Epithelial cell of esophagus (primary cell): Measurements from ENCODE around the gene OST4.
A peak's percentile ranks its signal among the peaks of the same experiment; 100 is the strongest.

Experiments used
- DNase-seq: peaks from one replicate; pipeline ENCODE4 v3.0.0; 2010; ENCODE audit warnings: low read depth
- H3K4me3 ChIP-seq: 2 replicates; pipeline ENCODE4 v1.5.1; 2011; ENCODE audit warnings: mild to moderate bottlenecking, low read length, control low read depth
- TF ChIP-seq, protein P1 (sequence below): IDR thresholded peaks from 2 replicates; pipeline ENCODE4 v1.5.1; 2011; ENCODE audit warnings: low read depth, mild to moderate bottlenecking, low read length, control low read depth, inconsistent platforms; ENCODE audit not compliant: insufficient read depth; ENCODE audit errors: missing control alignments

Gene OST4

DNA sequence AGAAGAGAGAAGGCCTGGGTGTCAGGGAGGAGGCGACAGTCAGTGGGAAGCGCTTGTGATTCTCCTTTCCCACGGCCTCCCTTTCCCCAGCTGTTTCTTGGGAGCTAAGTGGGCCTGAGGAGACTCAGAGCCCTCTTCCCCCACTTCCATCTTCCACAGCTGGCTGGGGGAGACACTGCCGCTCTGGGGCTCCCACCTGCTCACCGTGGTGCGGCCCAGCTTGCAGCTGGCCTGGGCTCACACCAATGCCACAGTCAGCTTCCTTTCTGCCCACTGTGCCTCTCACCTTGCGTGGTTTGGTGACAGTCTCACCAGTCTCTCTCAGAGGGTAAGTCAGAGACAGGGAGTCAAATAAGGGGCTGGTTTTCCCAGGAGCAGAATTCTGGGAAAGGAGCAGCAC is 31.6 kb downstream of the OST4 start:
- no peak for DNase-seq
- TF ChIP-seq, protein P1, sequence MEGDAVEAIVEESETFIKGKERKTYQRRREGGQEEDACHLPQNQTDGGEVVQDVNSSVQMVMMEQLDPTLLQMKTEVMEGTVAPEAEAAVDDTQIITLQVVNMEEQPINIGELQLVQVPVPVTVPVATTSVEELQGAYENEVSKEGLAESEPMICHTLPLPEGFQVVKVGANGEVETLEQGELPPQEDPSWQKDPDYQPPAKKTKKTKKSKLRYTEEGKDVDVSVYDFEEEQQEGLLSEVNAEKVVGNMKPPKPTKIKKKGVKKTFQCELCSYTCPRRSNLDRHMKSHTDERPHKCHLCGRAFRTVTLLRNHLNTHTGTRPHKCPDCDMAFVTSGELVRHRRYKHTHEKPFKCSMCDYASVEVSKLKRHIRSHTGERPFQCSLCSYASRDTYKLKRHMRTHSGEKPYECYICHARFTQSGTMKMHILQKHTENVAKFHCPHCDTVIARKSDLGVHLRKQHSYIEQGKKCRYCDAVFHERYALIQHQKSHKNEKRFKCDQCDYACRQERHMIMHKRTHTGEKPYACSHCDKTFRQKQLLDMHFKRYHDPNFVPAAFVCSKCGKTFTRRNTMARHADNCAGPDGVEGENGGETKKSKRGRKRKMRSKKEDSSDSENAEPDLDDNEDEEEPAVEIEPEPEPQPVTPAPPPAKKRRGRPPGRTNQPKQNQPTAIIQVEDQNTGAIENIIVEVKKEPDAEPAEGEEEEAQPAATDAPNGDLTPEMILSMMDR = no peak
- no peak overlapping the region for H3K4me3 ChIP-seq

DNA sequence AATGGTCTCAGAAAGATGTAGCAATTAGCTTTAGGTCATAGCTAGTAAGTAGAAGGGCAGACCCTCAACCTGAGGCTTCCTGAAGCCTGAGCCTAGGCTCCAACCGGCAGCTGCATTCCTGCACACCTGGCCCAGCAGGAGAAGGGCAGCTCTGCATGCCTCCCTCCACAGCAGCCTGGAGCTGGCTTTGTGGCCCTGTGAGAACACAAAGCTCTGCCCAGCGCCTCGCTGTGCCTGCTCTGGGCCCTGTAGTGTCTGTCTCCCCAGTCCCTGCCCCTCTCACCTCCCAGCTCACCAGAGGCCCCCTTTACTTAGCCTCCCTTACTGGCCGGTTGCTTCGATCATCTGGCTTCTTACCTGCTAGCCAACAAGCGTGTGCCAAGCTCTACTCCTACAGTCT is 32.0 kb downstream of the OST4 start:
- no peak for DNase-seq
- TF ChIP-seq, protein P1 = no peak
- no peak overlapping the region for H3K4me3 ChIP-seq

DNA sequence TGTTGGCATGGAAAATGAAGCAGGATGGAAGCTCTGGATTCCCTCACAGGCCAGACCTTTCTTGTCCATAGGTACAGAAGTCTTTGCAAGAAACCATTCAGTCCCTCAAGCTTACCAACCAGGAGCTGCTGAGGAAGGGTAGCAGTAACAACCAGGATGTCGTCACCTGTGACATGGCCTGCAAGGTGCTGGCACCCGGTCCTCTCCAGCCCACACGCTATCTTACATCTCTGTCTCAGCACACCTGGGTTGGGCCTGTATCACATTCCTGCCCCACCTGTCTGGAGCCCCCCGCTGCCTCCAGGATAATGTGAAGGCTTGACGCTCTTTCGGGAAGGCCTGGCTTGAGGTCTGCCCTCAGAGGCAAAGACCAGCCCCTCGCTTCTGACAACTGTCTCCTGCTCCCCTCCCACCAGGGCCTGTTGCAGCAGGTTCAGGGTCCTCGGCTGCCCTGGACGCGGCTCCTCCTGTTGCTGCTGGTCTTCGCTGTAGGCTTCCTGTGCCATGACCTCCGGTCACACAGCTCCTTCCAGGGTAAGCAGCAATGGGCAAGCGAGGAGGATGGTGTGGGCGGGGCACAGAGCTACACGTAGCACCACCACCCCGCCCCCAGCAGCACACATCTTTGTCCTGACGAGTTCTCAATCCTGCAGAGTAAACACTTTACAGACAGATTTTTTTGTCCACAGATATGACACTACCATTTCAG is 32.7 kb downstream of the OST4 start:
- TF ChIP-seq, protein P1 = no peak
- H3K4me3 ChIP-seq = no peak overlapping the region
- no peak for DNase-seq

DNA sequence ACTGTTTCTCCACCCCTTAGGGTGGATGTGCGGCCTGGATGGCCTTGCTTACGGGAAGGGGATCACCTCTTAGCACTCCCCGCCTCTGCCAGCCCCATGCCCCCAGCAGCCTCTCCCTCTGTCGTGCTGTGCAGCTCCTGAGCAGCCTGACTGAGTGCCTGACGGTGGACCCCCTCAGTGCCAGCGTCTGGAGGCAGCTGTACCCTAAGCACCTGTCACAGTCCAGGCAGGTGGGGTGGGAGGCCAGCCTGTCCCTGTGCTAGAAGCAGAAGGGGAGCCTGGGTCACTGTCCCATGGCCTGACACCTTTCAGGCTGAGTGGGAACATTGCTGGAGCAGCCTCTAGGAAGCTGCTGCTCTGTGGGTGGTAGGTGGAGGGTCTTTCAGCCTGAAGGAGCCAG is 33.4 kb downstream of the OST4 start:
- TF ChIP-seq, protein P1 = no peak
- DNase-seq = no peak

GRCh38 chr2:27033253-27033852 is 38.1 kb downstream of the OST4 start:
- peak overlapping the region; percentile 95 for H3K4me3 ChIP-seq
- no peak for DNase-seq

More for the DNA sequence above, 33.4 kb downstream of the OST4 start:
- H3K4me3 ChIP-seq = no peak overlapping the region

DNA sequence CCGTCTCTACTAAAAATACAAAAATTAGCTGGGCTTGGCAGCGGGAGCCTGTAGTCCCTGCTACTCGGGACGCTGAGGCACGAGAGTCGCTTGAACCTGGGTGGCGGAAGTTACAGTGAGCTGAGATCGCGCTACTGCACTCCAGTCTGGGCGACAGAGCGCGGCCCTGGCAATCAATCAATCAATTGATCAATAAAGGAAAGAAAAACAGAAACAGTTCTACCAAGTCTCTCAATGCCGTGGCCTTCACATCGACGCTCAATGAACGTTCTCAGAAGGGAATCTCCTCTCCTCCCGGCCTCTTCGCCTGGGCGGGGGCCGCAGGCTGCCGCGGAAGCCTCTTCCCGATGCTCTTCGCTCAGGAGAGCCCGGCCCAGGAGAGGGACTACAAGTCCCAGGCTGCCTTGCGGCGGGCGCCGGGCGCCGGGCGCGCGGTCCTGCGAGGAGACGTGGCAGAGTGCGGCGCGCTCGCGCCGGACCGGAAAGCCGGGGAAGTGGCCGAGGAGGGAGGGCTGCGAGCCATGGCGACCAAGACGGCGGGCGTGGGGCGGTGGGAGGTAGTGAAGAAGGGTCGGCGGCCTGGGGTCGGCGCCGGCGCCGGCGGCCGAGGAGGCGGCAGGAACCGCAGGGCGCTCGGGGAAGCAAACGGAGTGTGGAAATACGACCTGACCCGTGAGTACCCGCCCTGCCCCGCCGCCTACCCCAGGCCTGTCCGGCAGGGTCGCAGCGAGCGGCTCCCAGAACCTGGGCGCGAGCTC is 38.8 kb downstream of the OST4 start, which contains the start of gene TMEM214:
TMEM214 (plus strand) TSS at position 471 of the 758 bp plus-strand sequence; CDS start at position 522, 51 bp downstream.
- peak; percentile 89 for DNase-seq
- TF ChIP-seq, protein P1 = no peak

More at GRCh38 chr2:27033253-27033852, 38.1 kb downstream of the OST4 start:
- TF ChIP-seq, protein P1 = no peak

More for the DNA sequence above, 38.8 kb downstream of the OST4 start, which contains the start of gene TMEM214:
- peak within 1 kb of the TSS; percentile 95 for H3K4me3 ChIP-seq
